Nephron (organoid): ENCODE measurements around the gene CELF5.

Experiments used
- H3K27ac Mint-ChIP-seq, 3 experiments: 2 replicates each; pipeline ENCODE4 v1.8.0; 2020; ENCODE audit warnings: mixed read lengths in 3 of 3, mild to moderate bottlenecking in 2 of 3, moderate library complexity in 1 of 3
- H3K27me3 Mint-ChIP-seq: 2 replicates; pipeline ENCODE4 v1.8.0; 2021; ENCODE audit warnings: low read depth, mild to moderate bottlenecking, moderate library complexity, mixed read lengths
- H3K36me3 Mint-ChIP-seq: 2 replicates; pipeline ENCODE4 v1.8.0; 2020; ENCODE audit warnings: low read depth, mixed read lengths
- H3K4me1 Mint-ChIP-seq: 2 replicates; pipeline ENCODE4 v1.8.0; 2020; ENCODE audit warnings: mixed read lengths
- H3K4me3 Mint-ChIP-seq, 3 experiments: 2 replicates each; pipeline ENCODE4 v1.8.0; 2020; ENCODE audit warnings: mild to moderate bottlenecking in 3 of 3, mixed read lengths in 3 of 3, moderate library complexity in 2 of 3
- H3K9me3 Mint-ChIP-seq: 2 replicates; pipeline ENCODE4 v1.8.0; 2020; ENCODE audit warnings: mixed read lengths
- TF ChIP-seq, protein P1 (sequence below), 3 experiments: fragments of 200-600 bp; sonication (generic); IDR thresholded peaks; one replicate each; pipeline ENCODE4 v1.5.0; 2021; ENCODE audit warnings: antibody characterized with exemption in 3 of 3; ENCODE audit not compliant: unreplicated experiment in 3 of 3

CELF5 gene

DNA sequence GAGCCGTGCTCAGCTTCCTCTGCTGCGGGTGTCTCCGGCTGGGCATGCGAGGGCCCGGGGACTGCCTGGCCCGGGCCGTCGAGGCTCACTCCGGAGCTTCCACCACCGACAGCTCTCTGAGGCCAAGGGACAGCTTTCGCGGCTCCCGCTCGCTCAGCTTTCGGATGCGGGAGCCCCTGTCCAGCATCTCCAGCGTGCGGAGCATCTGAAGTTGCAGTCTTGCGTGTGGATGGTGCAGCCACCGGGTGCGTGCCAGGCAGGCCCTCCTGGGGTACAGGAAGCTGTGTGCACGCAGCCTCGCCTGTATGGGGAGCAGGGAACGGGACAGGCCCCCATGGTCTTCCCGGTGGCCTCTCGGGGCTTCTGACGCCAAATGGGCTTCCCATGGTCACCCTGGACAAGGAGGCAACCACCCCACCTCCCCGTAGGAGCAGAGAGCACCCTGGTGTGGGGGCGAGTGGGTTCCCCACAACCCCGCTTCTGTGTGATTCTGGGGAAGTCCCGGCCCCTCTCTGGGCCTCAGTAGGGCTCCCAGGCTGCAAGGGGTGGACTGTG lies 44.6 kb upstream of the CELF5 start:
- H3K27ac Mint-ChIP-seq, result no peak overlapping the region
- TF ChIP-seq, protein P1, sequence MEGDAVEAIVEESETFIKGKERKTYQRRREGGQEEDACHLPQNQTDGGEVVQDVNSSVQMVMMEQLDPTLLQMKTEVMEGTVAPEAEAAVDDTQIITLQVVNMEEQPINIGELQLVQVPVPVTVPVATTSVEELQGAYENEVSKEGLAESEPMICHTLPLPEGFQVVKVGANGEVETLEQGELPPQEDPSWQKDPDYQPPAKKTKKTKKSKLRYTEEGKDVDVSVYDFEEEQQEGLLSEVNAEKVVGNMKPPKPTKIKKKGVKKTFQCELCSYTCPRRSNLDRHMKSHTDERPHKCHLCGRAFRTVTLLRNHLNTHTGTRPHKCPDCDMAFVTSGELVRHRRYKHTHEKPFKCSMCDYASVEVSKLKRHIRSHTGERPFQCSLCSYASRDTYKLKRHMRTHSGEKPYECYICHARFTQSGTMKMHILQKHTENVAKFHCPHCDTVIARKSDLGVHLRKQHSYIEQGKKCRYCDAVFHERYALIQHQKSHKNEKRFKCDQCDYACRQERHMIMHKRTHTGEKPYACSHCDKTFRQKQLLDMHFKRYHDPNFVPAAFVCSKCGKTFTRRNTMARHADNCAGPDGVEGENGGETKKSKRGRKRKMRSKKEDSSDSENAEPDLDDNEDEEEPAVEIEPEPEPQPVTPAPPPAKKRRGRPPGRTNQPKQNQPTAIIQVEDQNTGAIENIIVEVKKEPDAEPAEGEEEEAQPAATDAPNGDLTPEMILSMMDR (IDR thresholded peaks at IDR 0.05; ENCODE audit: unreplicated experiment in 3 of 3), result no peak
- no peaks in the 10 kb centered on the region for H3K36me3 Mint-ChIP-seq
- H3K9me3 Mint-ChIP-seq, result no peaks in the 10 kb centered on the region
- H3K4me3 Mint-ChIP-seq, result no peak overlapping the region
- H3K27me3 Mint-ChIP-seq, result peaks cover 14% of the 10 kb centered on the region
- H3K4me1 Mint-ChIP-seq, result peaks cover 6% of the 10 kb centered on the region

DNA sequence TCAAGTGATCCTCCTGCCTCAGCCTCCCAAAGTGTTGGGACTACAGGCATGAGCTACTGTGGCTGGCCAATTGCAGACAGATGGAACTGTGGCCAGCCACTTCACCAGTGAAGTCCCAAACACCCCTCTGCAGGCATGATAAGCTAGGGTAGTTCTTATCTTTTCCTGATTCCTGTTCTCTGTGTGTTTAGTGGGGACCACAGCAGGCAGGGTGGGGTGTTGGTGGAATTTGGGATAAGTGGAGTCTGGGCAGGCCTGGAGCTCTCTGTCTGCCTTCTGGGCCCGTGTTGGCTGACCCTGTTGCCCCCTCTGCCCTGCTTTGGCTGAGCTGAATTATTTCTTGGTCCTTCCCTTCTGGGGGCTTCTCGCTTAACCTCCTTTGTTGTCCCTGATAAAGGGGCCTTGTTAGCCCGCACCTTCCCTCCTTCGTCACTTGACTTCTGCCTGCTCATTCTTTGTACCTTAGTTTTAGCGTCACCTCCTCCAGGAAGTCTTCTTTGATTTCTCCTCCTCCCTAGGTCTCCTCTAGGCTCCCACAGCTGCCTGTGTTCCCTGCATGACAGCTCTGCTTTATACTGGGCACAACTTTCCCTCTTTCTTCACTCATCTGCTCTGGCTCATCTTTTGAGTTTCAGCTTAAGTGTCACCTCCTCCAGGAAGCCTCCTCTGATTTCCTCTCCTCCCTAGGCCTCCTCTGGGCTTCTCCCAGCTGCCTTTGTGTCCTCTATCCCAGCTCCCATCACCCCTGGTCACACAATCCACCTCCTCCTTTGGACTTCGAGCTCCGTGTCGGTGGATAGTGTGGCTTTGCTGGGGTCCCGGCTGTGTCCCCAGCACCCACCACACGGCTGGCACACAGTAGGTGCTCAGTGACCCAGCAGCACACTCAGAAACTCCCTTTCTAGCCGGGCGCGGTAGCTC lies 40.5 kb upstream of the CELF5 start:
- no peaks in the 10 kb centered on the region for H3K9me3 Mint-ChIP-seq
- peaks cover 4% of the 10 kb centered on the region for H3K27me3 Mint-ChIP-seq
- H3K36me3 Mint-ChIP-seq, result no peaks in the 10 kb centered on the region
- TF ChIP-seq, protein P1 (IDR thresholded peaks at IDR 0.05; ENCODE audit: unreplicated experiment in 3 of 3), result no peak
- H3K4me1 Mint-ChIP-seq, result peaks cover 13% of the 10 kb centered on the region
- H3K4me3 Mint-ChIP-seq, result peak overlapping the region; percentile 93 to 97 (median 96)
- no peak overlapping the region for H3K27ac Mint-ChIP-seq

DNA sequence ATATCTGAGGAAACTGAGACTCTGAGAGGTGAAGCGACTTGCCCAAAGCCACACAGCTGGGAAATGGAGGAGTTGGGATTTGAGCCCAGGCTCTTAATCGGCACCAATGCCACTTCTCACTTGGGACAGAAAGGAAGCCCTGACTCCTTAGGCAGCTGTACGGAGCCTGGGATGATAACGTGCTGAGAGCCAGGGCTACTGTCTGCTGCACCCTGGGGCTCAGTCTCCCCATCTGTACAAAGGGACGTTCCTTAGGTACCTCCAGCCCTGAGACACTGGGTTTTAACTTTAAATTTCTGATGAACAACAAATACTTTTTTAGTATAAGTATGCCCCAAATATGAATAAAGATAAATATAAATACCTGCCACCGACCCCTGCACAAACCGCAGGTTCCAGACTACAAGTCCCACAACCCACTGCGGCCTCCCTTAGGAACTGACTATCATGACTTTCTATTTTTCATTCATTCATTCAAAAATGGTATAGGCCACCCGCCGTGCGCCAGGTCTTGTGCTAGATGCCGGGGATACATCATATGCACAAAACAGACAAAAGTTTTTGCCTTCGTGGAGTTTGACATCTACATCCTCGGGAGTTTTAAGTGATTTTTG lies 39.5 kb upstream of the CELF5 start:
- H3K4me3 Mint-ChIP-seq, result peak overlapping the region; percentile 93 to 97 (median 96)
- H3K36me3 Mint-ChIP-seq, result no peaks in the 10 kb centered on the region
- peaks cover 4% of the 10 kb centered on the region for H3K27me3 Mint-ChIP-seq
- peaks cover 13% of the 10 kb centered on the region for H3K4me1 Mint-ChIP-seq
- H3K27ac Mint-ChIP-seq, result peak overlapping the region; percentile 94 to 98 (median 97)
- no peaks in the 10 kb centered on the region for H3K9me3 Mint-ChIP-seq
- TF ChIP-seq, protein P1 (IDR thresholded peaks at IDR 0.05; ENCODE audit: unreplicated experiment in 3 of 3), result no peak

DNA sequence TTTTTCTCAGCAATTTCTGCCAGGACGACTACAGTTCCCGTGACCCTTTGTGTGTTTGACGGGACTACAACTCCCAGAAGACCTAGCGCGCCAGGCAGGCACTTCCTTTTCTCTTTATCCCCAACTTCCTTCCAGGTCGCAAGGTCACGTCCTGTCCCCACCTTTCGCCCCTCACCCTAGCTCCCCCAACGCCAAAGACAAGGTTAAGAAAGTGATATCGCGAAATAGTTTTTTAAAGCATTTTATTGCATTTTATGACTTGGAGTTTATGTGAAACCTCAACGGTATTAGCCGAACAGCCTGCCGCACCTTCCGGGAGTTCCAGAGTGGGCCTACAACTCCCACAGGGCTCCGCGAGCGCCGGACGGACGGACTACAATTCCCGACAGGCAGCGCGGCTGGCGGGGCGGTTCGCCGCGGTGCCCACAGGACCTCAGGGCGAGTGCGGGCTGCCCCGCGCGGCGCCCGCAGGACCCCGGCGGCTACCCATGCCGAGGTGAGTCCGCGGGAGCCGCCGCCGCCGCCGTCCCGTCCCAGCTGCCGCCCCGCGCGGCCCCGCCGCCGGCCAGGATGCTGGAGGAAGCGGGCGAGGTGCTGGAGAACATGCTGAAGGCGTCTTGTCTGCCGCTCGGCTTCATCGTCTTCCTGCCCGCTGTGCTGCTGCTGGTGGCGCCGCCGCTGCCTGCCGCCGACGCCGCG lies 38.9 kb upstream of the CELF5 start, which contains the start of gene NCLN:
Gene NCLN (plus strand): TSS at position 470 of the 699 bp plus-strand sequence. CDS start 101 bp downstream, at position 571.
- H3K9me3 Mint-ChIP-seq, result no peaks in the 10 kb centered on the region
- peaks cover 4% of the 10 kb centered on the region for H3K27me3 Mint-ChIP-seq
- H3K4me3 Mint-ChIP-seq, result peak within 1 kb of the TSS; percentile 93 to 97 (median 96)
- peak within 1 kb of the TSS; percentile 94 to 98 (median 97) for H3K27ac Mint-ChIP-seq
- TF ChIP-seq, protein P1 (IDR thresholded peaks at IDR 0.05; ENCODE audit: unreplicated experiment in 3 of 3), result no peak
- no peaks in the 10 kb centered on the region for H3K36me3 Mint-ChIP-seq
- H3K4me1 Mint-ChIP-seq, result peaks cover 13% of the 10 kb centered on the region

DNA sequence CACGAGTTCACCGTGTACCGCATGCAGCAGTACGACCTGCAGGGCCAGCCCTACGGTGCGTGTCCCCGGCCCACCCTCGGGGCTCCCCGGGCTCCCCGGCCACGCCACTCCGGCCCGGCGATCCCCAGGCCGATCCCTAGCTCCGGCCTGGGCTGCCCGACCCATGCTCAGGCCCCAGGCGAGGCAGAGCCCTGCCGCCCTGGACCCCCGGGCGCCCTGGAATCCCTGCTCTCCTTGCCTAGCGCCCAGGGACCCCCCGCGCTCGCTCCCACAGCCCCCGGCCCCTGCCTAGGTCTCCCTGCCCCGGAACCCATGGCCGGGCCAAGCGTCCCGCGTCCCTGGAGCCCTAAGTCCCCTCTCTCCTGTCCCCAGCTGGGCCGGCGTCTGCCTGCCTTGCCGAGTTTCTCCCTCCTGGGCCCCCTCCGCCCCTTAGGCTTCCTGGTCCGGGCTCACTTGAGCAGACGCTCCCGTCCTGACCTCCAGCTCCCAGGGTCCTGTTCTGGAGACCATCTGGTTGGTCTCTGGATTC lies 38.2 kb upstream of the CELF5 start:
- TF ChIP-seq, protein P1 (IDR thresholded peaks at IDR 0.05; ENCODE audit: unreplicated experiment in 3 of 3), result no peak
- peak overlapping the region in 2 of 3 experiments; percentile 63 to 74 for H3K27ac Mint-ChIP-seq
- peak overlapping the region; percentile 90 to 96 (median 93) for H3K4me3 Mint-ChIP-seq
- peaks cover 13% of the 10 kb centered on the region for H3K4me1 Mint-ChIP-seq
- H3K9me3 Mint-ChIP-seq, result no peaks in the 10 kb centered on the region
- H3K27me3 Mint-ChIP-seq, result peaks cover 4% of the 10 kb centered on the region
- H3K36me3 Mint-ChIP-seq, result no peaks in the 10 kb centered on the region
